ENCODE results near the gene EBF4.

The EBF4 gene

GRCh38 chr20:2700913-2701620, 8.5 kb downstream of the EBF4 start:
- DNase-seq (ENCODE audit: low read depth), result no peak

- DNase-seq (ENCODE audit: low read depth), result no peak
Measured at GRCh38 chr20:2701671-2702081, 9.1 kb downstream of the EBF4 start.

- no peak for DNase-seq (ENCODE audit: low read depth)
Measured at GRCh38 chr20:2703716-2704475, 11.3 kb downstream of the EBF4 start.

GRCh38 chr20:2705931-2706645, 13.5 kb downstream of the EBF4 start:
- DNase-seq (ENCODE audit: low read depth), result no peak

- no peak for DNase-seq (ENCODE audit: low read depth)
Measured at GRCh38 chr20:2706688-2707352, 14.2 kb downstream of the EBF4 start.

- DNase-seq (ENCODE audit: low read depth), result no peak
Measured at GRCh38 chr20:2707353-2708072, 14.9 kb downstream of the EBF4 start.

GRCh38 chr20:2708073-2708415, 15.5 kb downstream of the EBF4 start:
- no peak for DNase-seq (ENCODE audit: low read depth)

- DNase-seq (ENCODE audit: low read depth), result no peak
Measured at GRCh38 chr20:2708665-2709064, 16.1 kb downstream of the EBF4 start.

- no peak for DNase-seq (ENCODE audit: low read depth)
Measured at GRCh38 chr20:2709205-2709981, 16.8 kb downstream of the EBF4 start.

GRCh38 chr20:2713285-2713684, 20.7 kb downstream of the EBF4 start:
- no peak for DNase-seq (ENCODE audit: low read depth)

- no peak for DNase-seq (ENCODE audit: low read depth)
Measured at GRCh38 chr20:2729251-2729713, 36.7 kb downstream of the EBF4 start.

GRCh38 chr20:2729791-2730190, 37.2 kb downstream of the EBF4 start:
- DNase-seq (ENCODE audit: low read depth), result no peak

GRCh38 chr20:2734899-2735298, 42.3 kb downstream of the EBF4 start:
- DNase-seq (ENCODE audit: low read depth), result no peak

- no peak for DNase-seq (ENCODE audit: low read depth)
Measured at GRCh38 chr20:2736441-2736840, 43.9 kb downstream of the EBF4 start.

GRCh38 chr20:2738331-2739041, 45.9 kb downstream of the EBF4 start:
- no peak for DNase-seq (ENCODE audit: low read depth)

GRCh38 chr20:2739042-2739398, 46.4 kb downstream of the EBF4 start:
- DNase-seq (ENCODE audit: low read depth), result no peak

- no peak for DNase-seq (ENCODE audit: low read depth)
Measured at GRCh38 chr20:2740702-2741101, 48.1 kb downstream of the EBF4 start.

- DNase-seq (ENCODE audit: low read depth), result peak; percentile 50
Measured at GRCh38 chr20:2741463-2741862, 48.9 kb downstream of the EBF4 start.

- DNase-seq (ENCODE audit: low read depth), result no peak
Measured at GRCh38 chr20:2741881-2742280, 49.3 kb downstream of the EBF4 start.

GRCh38 chr20:2742431-2742830, 49.9 kb downstream of the EBF4 start:
- DNase-seq (ENCODE audit: low read depth), result no peak

Measured in stimulated activated CD4-positive, alpha-beta T cell treated with anti-CD3 and anti-CD28 coated beads, Interleukin-2, amount 100 ng/mL, for 4 hours (primary cell).